GM18498 (cell line): ENCODE results near the gene SLC31A1.

Experiments used
- ATAC-seq: cut with Tn5 transposase; IDR thresholded peaks from one replicate; pipeline ENCODE4 v1.9.1; 2021; ENCODE audit warnings: mild to moderate bottlenecking, moderate library complexity; ENCODE audit not compliant: unreplicated experiment

SLC31A1 gene

GRCh38 chr9:113221003-113221799, at the start of gene SLC31A1, which contains the start of gene FKBP15:
Gene SLC31A1, plus strand, starts transcription at chr9:113221544. Its CDS starts 34,605 bp downstream, at chr9:113256149.
Gene FKBP15, minus strand, starts transcription at chr9:113221277. Its CDS starts 34 bp downstream, at chr9:113221243.
- ATAC-seq = peak; percentile 87

- ATAC-seq = no peak
Observed at GRCh38 chr9:113173341-113173740, 48.0 kb upstream of the SLC31A1 start.

- ATAC-seq = no peak
Observed at GRCh38 chr9:113176803-113177202, 44.5 kb upstream of the SLC31A1 start.

GRCh38 chr9:113177251-113177650, 44.1 kb upstream of the SLC31A1 start:
- ATAC-seq = no peak

GRCh38 chr9:113178087-113178486, 43.3 kb upstream of the SLC31A1 start:
- ATAC-seq = no peak

- ATAC-seq = no peak
Observed at GRCh38 chr9:113179839-113180238, 41.5 kb upstream of the SLC31A1 start.

GRCh38 chr9:113181165-113181564, 40.2 kb upstream of the SLC31A1 start:
- ATAC-seq = no peak

GRCh38 chr9:113183956-113184488, 37.3 kb upstream of the SLC31A1 start:
- ATAC-seq = no peak

GRCh38 chr9:113184539-113184938, 36.8 kb upstream of the SLC31A1 start:
- no peak for ATAC-seq

- no peak for ATAC-seq
Observed at GRCh38 chr9:113185271-113185670, 36.1 kb upstream of the SLC31A1 start.

- no peak for ATAC-seq
Observed at GRCh38 chr9:113186137-113186755, 35.1 kb upstream of the SLC31A1 start.

- no peak for ATAC-seq
Observed at GRCh38 chr9:113187929-113188595, 33.3 kb upstream of the SLC31A1 start.

- ATAC-seq = no peak
Observed at GRCh38 chr9:113192455-113192854, 28.9 kb upstream of the SLC31A1 start.

GRCh38 chr9:113199683-113200329, 21.5 kb upstream of the SLC31A1 start:
- no peak for ATAC-seq

- no peak for ATAC-seq
Observed at GRCh38 chr9:113205432-113205831, 15.9 kb upstream of the SLC31A1 start.

- no peak for ATAC-seq
Observed at GRCh38 chr9:113205861-113206260, 15.5 kb upstream of the SLC31A1 start.

GRCh38 chr9:113210815-113211214, 10.5 kb upstream of the SLC31A1 start:
- no peak for ATAC-seq

GRCh38 chr9:113215132-113215531, 6.2 kb upstream of the SLC31A1 start:
- ATAC-seq = no peak

GRCh38 chr9:113216406-113216805, 4.9 kb upstream of the SLC31A1 start:
- ATAC-seq = no peak

- peak; percentile 37 for ATAC-seq
Observed at GRCh38 chr9:113219186-113219936, 2.0 kb upstream of the SLC31A1 start.
